Small intestine (tissue), 16 donors: ENCODE data around the gene XRCC3. TPM values are rescaled to one million over a fixed set of nuclear protein-coding genes. Genes with fewer than 3 reads are reported as not detected.

ENCODE experiments used
- DNase-seq, 2 donors: peaks; one replicate each; pipeline versions ENCODE4 v3.0.0 to v3.0.0-alpha.2; 2013
- FAIRE-seq: peaks from 2 replicates; lab custom pipeline; 2012; peaks lifted over from hg19 to GRCh38; lab: Jason Lieb, UNC
- H3K27ac ChIP-seq, 3 donors: one replicate each; pipeline ENCODE4 v1.5.1; 2013; ENCODE audit warnings: low read length in 2 of 3, mild to moderate bottlenecking in 2 of 3, control low read depth in 1 of 3, inconsistent platforms in 1 of 3, low read depth in 1 of 3, moderate library complexity in 1 of 3
- H3K27me3 ChIP-seq, 3 donors: one replicate each; pipeline ENCODE4 v1.6.1; 2013; ENCODE audit warnings: low read length in 3 of 3, inconsistent platforms in 1 of 3; ENCODE audit not compliant: control insufficient read depth in 3 of 3, insufficient read depth in 3 of 3
- H3K36me3 ChIP-seq, 3 donors: one replicate each; pipeline ENCODE4 v1.6.1; 2013; ENCODE audit warnings: low read length in 3 of 3, inconsistent platforms in 1 of 3, low read depth in 1 of 3, mild to moderate bottlenecking in 1 of 3, moderate library complexity in 1 of 3; ENCODE audit not compliant: control insufficient read depth in 3 of 3, insufficient read depth in 2 of 3
- H3K4me1 ChIP-seq, 3 donors: one replicate each; pipeline ENCODE4 v1.6.1; 2013; ENCODE audit warnings: low read length in 2 of 3, inconsistent platforms in 1 of 3, low read depth in 1 of 3, mild to moderate bottlenecking in 1 of 3, moderate library complexity in 1 of 3; ENCODE audit not compliant: control insufficient read depth in 3 of 3, insufficient read depth in 2 of 3
- H3K4me3 ChIP-seq, 3 donors: one replicate each; pipeline ENCODE4 v1.5.1; 2013; ENCODE audit warnings: low read length in 3 of 3, control low read depth in 1 of 3, inconsistent platforms in 1 of 3, low read depth in 1 of 3, mild to moderate bottlenecking in 1 of 3, moderate library complexity in 1 of 3
- H3K9me3 ChIP-seq, 2 donors: one replicate each; pipeline ENCODE4 v1.6.1; 2013; ENCODE audit warnings: low read depth in 1 of 2, low read length in 1 of 2; ENCODE audit not compliant: control insufficient read depth in 2 of 2, insufficient read depth in 1 of 2
- WGBS, 3 donors: extraction: QIAGEN DNeasy Blood & Tissue Kit; methylation state at CpG; one replicate each; pipeline ENCODE4 v1.1.7; 2013; 5-methylcytosine and 5-hydroxymethylcytosine counted together
- long read RNA-seq, 10 donors: transcript quantifications; one replicate each; lab custom pipeline, GENCODE V29; 2026
- polyA plus RNA-seq, 4 donors: library from polyadenylated mRNA; stranded (reverse) in 3 of 4; unstranded in 1 of 4; fragments of 200-250 nt in 3 of 4; fragments of 120-200 nt in 1 of 4; gene quantifications; one replicate each; pipeline versions ENCODE4 v1.2.1 to v1.2.3, GENCODE V29; 2013
- donor health status: healthy with polysubstance abuse.
- donor health status: control.
- donor health status: control.
- donor health status: Bipolar disorder and iron deficiency.
- donor health status: healthy.

The XRCC3 gene
- polyA plus RNA-seq: 10 to 100 TPM in 2 of 4 donors, 1 to 10 TPM in 2; 2.7 to 14.0 (median 7.3) TPM
- long read RNA-seq, donor 1: 0 reads
- long read RNA-seq, donor 2: 0 reads
- long read RNA-seq, donor 3, partial matches to known transcripts: 0 of 1 reads
- long read RNA-seq, donor 3, other reads (novel, unspliced or antisense): 0 of 1 reads
- long read RNA-seq, donor 4: 0 reads
- long read RNA-seq, donor 5: 0 reads
- long read RNA-seq, donor 6: 0 reads
- long read RNA-seq, donor 7: 0 reads
- long read RNA-seq, donor 8, partial matches to known transcripts: 0 of 1 reads
- long read RNA-seq, donor 8, other reads (novel, unspliced or antisense): 0 of 1 reads
- long read RNA-seq, donor 9, partial matches to known transcripts: 0 of 1 reads
- long read RNA-seq, donor 9, other reads (novel, unspliced or antisense): 0 of 1 reads
- long read RNA-seq, donor 10, partial matches to known transcripts: 0 of 1 reads
- long read RNA-seq, donor 10, other reads (novel, unspliced or antisense): 0 of 1 reads

DNA sequence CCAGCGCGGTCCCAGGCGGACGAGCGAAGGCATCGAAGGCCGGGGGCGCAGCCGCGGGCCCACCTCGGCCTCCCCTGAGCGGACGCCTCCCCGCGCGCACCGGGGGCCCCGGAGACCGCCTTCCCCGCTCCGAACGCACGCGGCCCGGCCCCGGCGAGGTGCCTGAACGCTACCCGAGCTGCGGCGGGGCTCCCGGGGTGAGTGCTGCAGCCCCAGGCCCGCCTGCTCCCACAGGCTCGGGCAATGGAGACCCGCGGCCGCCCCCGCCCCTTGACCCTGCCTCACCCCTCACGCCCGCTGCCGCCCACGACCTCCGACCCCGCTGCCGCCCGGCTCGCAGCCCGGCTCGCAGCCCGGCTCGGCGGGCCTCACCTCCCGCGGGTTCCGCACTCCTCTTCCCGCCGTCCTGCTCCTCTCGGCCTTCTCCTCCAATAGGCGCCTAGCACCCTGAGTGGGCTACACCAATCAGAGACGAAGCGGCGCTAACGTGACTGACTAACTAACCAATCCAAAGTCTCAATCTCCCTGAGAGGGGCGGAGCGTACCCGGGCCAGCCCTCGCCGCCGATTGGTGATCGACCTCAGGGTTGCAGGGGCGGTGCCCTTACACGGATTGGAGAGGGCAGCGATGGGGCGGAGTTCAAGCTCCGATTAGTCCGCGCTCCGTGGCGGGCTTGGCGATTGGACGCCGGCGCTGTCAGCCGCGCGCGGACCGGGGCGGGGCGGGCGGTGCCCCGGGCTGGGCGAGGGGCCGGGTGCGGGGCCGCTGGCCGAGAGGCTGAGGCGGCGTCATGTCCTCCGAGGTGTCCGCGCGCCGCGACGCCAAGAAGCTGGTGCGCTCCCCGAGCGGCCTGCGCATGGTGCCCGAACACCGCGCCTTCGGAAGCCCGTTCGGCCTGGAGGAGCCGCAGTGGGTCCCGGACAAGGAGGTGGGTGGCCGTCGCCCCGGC is at the start of gene XRCC3, which contains the start of gene ZFYVE21:
XRCC3 (minus strand) TSS at position 400 of the 949 bp plus-strand sequence. CDS start 4,364 bp downstream, outside the sequence.
ZFYVE21 (plus strand) TSS at position 759 of the 949 bp plus-strand sequence; CDS start at position 791, 32 bp downstream.
- Histone ChIP-seq H3K27ac (peak within 1 kb of the TSS; percentile 74 to 85 (median 82)), H3K27me3 (no peaks in the 10 kb centered on the region), H3K4me1 (peaks cover 0 to 19% (median 5%) of the 10 kb centered on the region in 3 donors), H3K36me3 (peaks cover 0 to 27% (median 0%) of the 10 kb centered on the region in 3 donors), H3K4me3 (peak within 1 kb of the TSS; percentile 58 to 92 (median 69)), H3K9me3 (no peaks in the 10 kb centered on the region)
- peak; percentile 100 for DNase-seq
- FAIRE-seq: peak; percentile 84
- 1% methylated on average over 84 to 121 of the region's 121 CpGs for WGBS, 3 donors

DNA sequence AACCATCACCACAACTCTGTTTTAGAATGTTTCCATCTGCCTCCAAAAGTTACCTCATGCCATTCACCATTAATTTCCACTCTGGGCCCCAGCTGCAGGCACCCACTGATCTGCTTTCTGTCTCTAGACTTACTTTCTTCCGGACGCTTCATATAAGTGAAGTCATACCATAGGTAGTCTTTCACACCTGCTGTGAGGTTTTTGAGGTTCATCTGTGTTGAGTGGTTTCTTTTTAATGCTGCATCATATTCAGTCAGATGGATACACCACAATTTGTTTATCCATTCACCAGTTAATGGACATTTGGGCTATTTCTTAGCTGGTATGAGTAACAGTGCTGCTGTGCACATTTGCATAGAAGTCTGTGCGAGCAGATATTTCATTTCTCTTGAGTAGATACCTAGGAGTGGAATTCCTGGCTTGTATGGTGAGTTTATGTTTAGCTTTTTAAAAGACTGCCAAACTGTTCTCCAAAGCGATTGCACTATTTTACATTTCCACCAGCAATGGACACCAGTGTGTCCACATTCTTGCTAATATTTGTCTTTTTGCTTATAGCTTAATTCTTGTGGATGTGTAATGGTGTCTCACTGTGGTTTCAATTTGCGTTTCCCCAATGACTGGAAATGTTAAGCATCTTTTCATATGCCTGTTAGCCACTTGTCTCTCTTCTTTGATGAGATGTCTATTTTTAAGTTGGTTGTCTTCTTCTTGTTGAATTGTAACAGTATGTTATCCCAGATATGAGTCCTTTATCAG is 48.7 kb upstream of the XRCC3 start:
- WGBS, 3 donors: 82 to 95% (median 89%) methylated on average over 5 of the region's 5 CpGs
- FAIRE-seq: no peak
- no peaks in the 10 kb centered on the region for H3K4me1 ChIP-seq

DNA sequence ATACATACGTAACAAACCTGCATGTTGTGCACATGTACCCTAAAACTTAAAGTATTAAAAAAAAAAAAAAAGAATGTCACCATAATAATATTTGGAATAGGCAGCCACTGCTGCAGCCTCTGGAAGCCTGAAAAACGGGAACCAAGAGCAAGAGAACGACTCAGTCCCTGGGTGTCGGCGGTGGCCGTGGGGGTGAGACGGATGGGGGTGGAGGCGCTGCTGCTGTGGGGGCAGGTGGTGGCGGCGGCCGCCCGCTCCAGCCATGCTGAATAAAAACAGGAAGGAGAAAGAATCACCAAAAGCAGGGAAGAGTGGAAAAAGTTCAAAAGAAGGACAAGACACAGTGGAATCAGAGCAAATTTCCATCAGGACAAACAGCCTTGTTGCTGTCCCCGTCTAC is 47.3 kb upstream of the XRCC3 start:
- FAIRE-seq: no peak

More for the DNA sequence above, 48.7 kb upstream of the XRCC3 start:
- Histone ChIP-seq H3K27ac (no peak overlapping the region), H3K4me3 (no peak overlapping the region), H3K9me3 (no peaks in the 10 kb centered on the region), H3K27me3 (no peaks in the 10 kb centered on the region), H3K36me3 (peaks cover 3 to 8% (median 5%) of the 10 kb centered on the region in 3 donors)
- no peak for DNase-seq

DNA sequence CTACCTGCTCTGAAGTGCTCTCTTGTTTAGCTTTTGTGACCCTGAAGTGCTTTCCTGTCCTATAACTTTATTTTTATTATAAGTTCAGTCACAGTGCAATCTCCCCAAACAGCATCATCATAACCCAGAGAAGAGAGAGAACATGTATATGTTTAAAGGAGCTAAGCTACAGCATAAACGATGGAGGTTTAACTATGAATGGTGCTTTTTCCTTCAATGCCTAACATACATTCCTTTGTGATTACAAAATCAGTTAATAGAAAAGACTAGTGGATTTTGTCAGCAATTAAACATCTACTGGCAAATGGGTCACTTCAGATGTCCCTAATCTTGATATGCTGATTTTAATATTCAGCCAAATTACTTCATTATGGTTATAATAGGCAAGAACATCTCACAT is 46.8 kb upstream of the XRCC3 start:
- 61 to 82% (median 76%) methylated on average over 1 of the region's 1 CpG for WGBS, 3 donors
- H3K4me1 ChIP-seq: no peaks in the 10 kb centered on the region
- FAIRE-seq (no peak), DNase-seq (no peak)
- no peak overlapping the region for H3K4me3 ChIP-seq
- no peak overlapping the region for H3K27ac ChIP-seq
- peaks cover 3 to 7% (median 6%) of the 10 kb centered on the region in 3 donors for H3K36me3 ChIP-seq
- no peaks in the 10 kb centered on the region for H3K27me3 ChIP-seq
- no peaks in the 10 kb centered on the region for H3K9me3 ChIP-seq

More for the DNA sequence above, 47.3 kb upstream of the XRCC3 start:
- no peaks in the 10 kb centered on the region for H3K27me3 ChIP-seq
- no peak overlapping the region for H3K27ac ChIP-seq
- H3K9me3 ChIP-seq: no peaks in the 10 kb centered on the region
- no peaks in the 10 kb centered on the region for H3K4me1 ChIP-seq
- DNase-seq: no peak
- 81 to 95% (median 86%) methylated on average over 13 of the region's 13 CpGs for WGBS, 3 donors
- H3K4me3 ChIP-seq: no peak overlapping the region
- H3K36me3 ChIP-seq: peaks cover 3 to 7% (median 5%) of the 10 kb centered on the region in 3 donors

DNA sequence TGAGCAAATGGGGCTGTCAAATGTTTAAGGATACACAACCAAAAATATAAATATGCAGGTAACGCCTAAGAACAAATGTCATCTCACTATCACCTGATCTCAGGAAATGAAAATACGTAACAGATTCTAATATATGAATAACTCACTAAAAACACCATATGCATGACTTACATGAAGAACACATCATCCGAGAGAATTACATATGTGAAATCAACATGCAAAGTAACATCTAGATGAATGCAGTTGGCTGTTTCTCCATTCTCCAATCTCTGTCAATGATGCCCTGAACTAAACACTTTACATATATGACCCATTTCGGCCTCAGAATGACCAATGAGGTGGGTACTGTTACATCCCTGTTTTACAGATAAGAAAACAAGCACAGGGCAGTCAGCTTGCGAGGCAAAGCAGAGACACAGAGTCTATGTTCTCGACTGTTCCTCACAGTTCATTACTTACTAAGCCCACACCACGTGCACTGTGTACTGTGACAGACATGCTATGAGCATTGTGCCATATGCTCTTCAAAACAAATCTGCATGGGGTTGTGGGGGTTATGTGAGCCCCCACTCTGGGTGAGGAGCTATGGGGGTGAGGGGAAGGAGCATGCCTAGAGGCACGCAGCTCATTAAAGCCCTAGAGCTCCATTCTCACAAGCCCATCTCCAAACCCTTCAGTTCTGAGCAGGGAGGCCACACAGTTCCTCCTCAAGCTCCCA is 43.0 kb upstream of the XRCC3 start:
- FAIRE-seq (no peak), DNase-seq (no peak)
- Histone ChIP-seq H3K27ac (no peak overlapping the region), H3K36me3 (peaks cover 0 to 15% (median 1%) of the 10 kb centered on the region in 3 donors), H3K4me3 (no peak overlapping the region), H3K9me3 (no peaks in the 10 kb centered on the region), H3K27me3 (no peaks in the 10 kb centered on the region), H3K4me1 (no peaks in the 10 kb centered on the region)
- WGBS, 3 donors: 93 to 95% (median 95%) methylated on average over 8 of the region's 8 CpGs

DNA sequence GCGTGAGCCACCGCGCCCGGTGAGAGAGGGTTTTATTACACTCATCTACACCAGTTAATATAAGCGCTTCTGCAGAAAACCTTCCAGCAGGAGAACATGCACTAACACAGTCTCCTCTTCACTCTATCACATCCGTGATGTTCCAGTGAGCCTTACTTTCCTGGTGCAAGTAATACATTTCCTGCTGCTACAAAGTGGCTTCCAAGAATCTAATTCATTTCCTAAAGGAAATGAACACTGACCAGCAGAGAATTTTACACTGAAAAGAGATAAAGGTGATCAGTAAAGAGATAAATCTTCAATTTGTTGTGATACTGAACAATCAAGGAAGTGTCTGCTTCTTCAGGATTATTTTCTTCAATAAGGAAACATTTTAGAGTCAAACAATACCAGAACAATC is 39.8 kb upstream of the XRCC3 start:
- 85 to 92% (median 87%) methylated on average over 6 of the region's 6 CpGs for WGBS, 3 donors
- DNase-seq: no peak
- Histone ChIP-seq H3K27me3 (no peaks in the 10 kb centered on the region), H3K4me3 (no peak overlapping the region), H3K4me1 (no peaks in the 10 kb centered on the region), H3K9me3 (no peaks in the 10 kb centered on the region), H3K27ac (no peak overlapping the region), H3K36me3 (peaks cover 0 to 17% (median 3%) of the 10 kb centered on the region in 3 donors)
- FAIRE-seq: no peak

DNA sequence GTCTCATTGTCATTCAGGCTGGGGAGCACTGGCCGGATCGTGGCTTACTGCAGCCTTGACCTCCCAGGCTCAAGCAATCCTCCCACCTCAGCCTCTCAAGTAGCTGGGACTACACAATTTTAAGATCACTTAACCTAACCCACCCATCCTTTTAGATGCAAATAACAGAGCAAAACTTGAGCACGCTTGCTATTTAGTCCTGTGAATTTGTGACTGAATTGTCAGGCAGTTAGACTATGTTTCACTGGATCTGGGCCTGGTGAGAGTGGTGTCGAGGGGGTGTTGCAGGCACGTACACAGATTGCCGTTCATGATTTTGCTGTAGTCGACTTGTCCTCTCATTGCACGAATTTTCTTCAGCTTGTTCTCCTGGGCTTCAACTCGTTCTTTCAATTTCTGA is 38.5 kb upstream of the XRCC3 start:
- Histone ChIP-seq H3K9me3 (no peaks in the 10 kb centered on the region), H3K36me3 (peaks cover 0 to 21% (median 3%) of the 10 kb centered on the region in 3 donors), H3K27ac (no peak overlapping the region), H3K4me3 (no peak overlapping the region), H3K27me3 (no peaks in the 10 kb centered on the region), H3K4me1 (peaks cover 0 to 2% (median 0%) of the 10 kb centered on the region in 3 donors)
- FAIRE-seq: no peak
- WGBS, 3 donors: 83 to 87% (median 86%) methylated on average over 9 of the region's 9 CpGs
- no peak for DNase-seq
